ENCODE data around the gene ING1. TPM values are rescaled to one million over a fixed set of nuclear protein-coding genes. Genes with fewer than 3 reads are reported as not detected.

ING1 gene
- total and polyA plus RNA-seq, 8 donors, result 9.3 to 24.3 (median 21.7) TPM

DNA sequence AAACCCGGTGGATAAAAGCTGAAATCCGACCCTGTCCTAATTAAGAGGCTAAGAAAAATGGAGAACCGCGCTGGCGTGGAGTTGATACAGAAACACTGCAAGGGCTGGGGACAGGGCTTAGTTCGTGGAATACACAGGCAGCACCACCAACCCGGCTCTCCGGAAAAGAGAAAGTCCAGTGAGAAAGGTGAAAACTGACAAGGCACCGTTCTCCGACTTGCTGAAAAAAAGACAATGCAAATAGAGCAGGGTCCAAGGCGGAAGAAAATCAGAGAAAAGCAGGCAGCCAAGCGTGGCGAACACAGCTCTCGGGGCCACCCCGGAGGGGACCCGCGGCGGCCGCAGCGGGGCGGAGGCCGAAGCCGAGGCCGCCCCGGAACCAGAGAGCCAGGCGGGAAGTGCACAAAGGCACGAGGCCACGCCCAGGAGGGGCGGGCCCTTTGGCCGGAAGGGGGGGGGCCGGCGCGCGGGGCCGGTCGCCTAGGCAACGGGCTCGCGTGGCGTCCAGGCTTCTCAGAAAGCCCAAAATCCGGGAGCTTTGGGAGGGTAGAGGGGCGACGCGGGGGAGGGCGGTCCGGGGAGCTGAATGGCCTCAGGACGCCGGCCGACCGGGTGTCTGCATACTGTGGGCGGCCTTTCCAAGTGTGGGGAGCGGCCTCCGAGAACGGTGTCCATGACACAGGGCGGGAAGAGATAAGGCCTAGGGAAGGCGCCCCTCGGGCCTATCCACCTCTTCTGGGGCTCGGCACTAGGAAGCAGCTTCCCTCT is 1.2 kb upstream of the ING1 start:
- TF ChIP-seq, protein P1, sequence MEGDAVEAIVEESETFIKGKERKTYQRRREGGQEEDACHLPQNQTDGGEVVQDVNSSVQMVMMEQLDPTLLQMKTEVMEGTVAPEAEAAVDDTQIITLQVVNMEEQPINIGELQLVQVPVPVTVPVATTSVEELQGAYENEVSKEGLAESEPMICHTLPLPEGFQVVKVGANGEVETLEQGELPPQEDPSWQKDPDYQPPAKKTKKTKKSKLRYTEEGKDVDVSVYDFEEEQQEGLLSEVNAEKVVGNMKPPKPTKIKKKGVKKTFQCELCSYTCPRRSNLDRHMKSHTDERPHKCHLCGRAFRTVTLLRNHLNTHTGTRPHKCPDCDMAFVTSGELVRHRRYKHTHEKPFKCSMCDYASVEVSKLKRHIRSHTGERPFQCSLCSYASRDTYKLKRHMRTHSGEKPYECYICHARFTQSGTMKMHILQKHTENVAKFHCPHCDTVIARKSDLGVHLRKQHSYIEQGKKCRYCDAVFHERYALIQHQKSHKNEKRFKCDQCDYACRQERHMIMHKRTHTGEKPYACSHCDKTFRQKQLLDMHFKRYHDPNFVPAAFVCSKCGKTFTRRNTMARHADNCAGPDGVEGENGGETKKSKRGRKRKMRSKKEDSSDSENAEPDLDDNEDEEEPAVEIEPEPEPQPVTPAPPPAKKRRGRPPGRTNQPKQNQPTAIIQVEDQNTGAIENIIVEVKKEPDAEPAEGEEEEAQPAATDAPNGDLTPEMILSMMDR (IDR thresholded peaks at IDR 0.05), result no peak
- intact Hi-C loops (cut with DNase I), result no loop called here
- peak overlapping the region; percentile 98 to 100 for H3K27ac ChIP-seq
- no peaks in the 10 kb centered on the region for H3K27me3 ChIP-seq
- DNase-seq, result peak; percentile 85 to 96 (median 92)
- H3K36me3 ChIP-seq, result no peaks in the 10 kb centered on the region
- ATAC-seq, result peak; percentile 64
- peak overlapping the region; percentile 88 to 92 for H3K4me3 ChIP-seq
- H3K9me3 ChIP-seq, result no peaks in the 10 kb centered on the region
- peaks cover 16 to 18% of the 10 kb centered on the region in 2 donors for H3K4me1 ChIP-seq

- peak; percentile 99 to 100 (median 100) for DNase-seq
- H3K4me3 ChIP-seq, result peak overlapping the region; percentile 92
- intact Hi-C loops (cut with DNase I), result no loop called here
Observed at GRCh38 chr13:110712849-110713641, 455 bp upstream of the ING1 start.

DNA sequence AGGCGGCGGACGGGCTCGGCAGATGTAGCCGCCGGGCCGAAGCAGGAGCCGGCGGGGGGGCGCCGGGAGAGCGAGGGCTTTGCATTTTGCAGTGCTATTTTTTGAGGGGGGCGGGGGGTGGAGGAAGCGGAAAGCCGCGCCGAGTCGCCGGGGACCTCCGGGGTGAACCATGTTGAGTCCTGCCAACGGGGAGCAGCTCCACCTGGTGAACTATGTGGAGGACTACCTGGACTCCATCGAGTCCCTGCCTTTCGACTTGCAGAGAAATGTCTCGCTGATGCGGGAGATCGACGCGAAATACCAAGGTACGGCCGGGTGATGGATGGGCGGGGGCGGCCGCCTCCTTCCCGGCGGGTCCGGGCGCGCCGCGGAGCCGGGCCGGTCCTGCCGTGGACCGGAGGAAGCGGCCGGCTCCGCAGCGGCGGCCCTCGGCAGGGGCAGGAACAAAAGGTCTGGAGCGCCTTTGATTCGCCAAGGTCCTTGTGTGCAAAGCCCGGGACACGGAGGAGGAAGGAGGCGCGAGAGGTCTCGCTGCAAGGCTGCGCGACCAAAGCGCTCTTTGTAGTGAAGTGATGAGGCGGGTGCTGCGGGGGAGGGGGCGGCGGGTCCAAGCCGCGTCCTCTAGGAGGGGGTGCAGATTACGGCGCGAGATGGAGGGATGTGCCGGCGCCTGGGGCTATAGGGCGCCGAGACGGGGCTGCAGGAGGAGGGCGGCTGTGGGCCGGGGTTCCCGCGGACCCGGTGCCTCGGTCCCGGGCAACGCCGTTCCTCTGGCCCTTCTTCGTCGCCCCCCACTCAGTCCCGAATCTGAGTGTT is 689 bp downstream of the ING1 start:
- no peaks in the 10 kb centered on the region for H3K27me3 ChIP-seq
- peak overlapping the region; percentile 92 for H3K4me3 ChIP-seq
- peak; percentile 17 to 89 (median 62) for DNase-seq
- H3K4me1 ChIP-seq, result peaks cover 22 to 30% of the 10 kb centered on the region in 2 donors
- peak overlapping the region; percentile 98 to 100 for H3K27ac ChIP-seq
- intact Hi-C loops (cut with DNase I), result no loop called here
- TF ChIP-seq, protein P1 (IDR thresholded peaks at IDR 0.05), result no peak
- peaks cover 0 to 2% of the 10 kb centered on the region in 2 donors for H3K36me3 ChIP-seq
- no peaks in the 10 kb centered on the region for H3K9me3 ChIP-seq
- no peak for ATAC-seq

More at GRCh38 chr13:110712849-110713641, 455 bp upstream of the ING1 start:
- TF ChIP-seq, protein P1 (IDR thresholded peaks at IDR 0.05), result no peak
- Histone ChIP-seq H3K4me1 (peaks cover 22 to 26% of the 10 kb centered on the region in 2 donors), H3K36me3 (no peaks in the 10 kb centered on the region), H3K27ac (peak overlapping the region; percentile 98 to 100), H3K27me3 (no peaks in the 10 kb centered on the region), H3K9me3 (no peaks in the 10 kb centered on the region)
- peak; percentile 63 for ATAC-seq

GRCh38 chr13:110714797-110715394 is 1.4 kb downstream of the ING1 start:
- Histone ChIP-seq H3K36me3 (peaks cover 0 to 9% of the 10 kb centered on the region in 2 donors), H3K27ac (peak overlapping the region; percentile 98 to 100), H3K4me1 (peaks cover 22 to 30% of the 10 kb centered on the region in 2 donors), H3K9me3 (no peaks in the 10 kb centered on the region), H3K27me3 (no peaks in the 10 kb centered on the region), H3K4me3 (peak overlapping the region; percentile 92)
- peak; percentile 14 for ATAC-seq
- intact Hi-C loops (cut with DNase I), result no loop called here
- TF ChIP-seq, protein P1 (IDR thresholded peaks at IDR 0.05), result no peak
- peak; percentile 49 to 91 (median 71) for DNase-seq

All from left lung (tissue), 10 donors.